PC-3 (cell line): ENCODE measurements around the gene TSFM. TPM values are rescaled to one million over a fixed set of nuclear protein-coding genes. Genes with fewer than 3 reads are reported as not detected.

Source experiments
- ATAC-seq: fragments of 200-7000 bp; cut with Tn5 transposase; 2 replicates; pipeline ENCODE4 v1.9.1; 2020; ENCODE audit warnings: mild to moderate bottlenecking, moderate library complexity
- BruUV-seq: library from RNA; stranded (reverse); fragments of 400-500 nt; replicated peaks from 2 replicates; lab custom pipeline; 2021; lab: Mats Ljungman, UMichigan
- CTCF ChIA-PET: fragments of 300-600 bp; sonication (Branson Sonifier 250); formaldehyde crosslinking; loops from one replicate; lab custom pipeline; 2022; ENCODE audit warnings: antibody characterized with exemption; lab: Charles Lee
- POLR2A ChIA-PET: fragments of 300-600 bp; sonication (Branson Sonifier 250); formaldehyde crosslinking; loops from one replicate; lab custom pipeline; 2022; ENCODE audit warnings: antibody characterized with exemption; ENCODE audit not compliant: unreplicated experiment; lab: Charles Lee
- DNase-seq: peaks from one replicate; pipeline ENCODE4 v3.0.0-alpha.2; 2015
- H2AFZ ChIP-seq: fragments of 300-600 bp; sonication (generic); 2 replicates; pipeline ENCODE4 v1.6.0; 2016; ENCODE audit warnings: antibody characterized with exemption, low read length
- H3F3A ChIP-seq: fragments of 300-600 bp; sonication (generic); one replicate; pipeline ENCODE4 v1.6.0; 2017; ENCODE audit warnings: antibody characterized with exemption, low read length, control low read depth, mild to moderate bottlenecking; ENCODE audit not compliant: unreplicated experiment
- H3K27ac ChIP-seq: fragments of 300-600 bp; sonication (generic); 2 replicates; pipeline ENCODE4 v1.5.1; 2016; ENCODE audit warnings: mild to moderate bottlenecking, low read length
- H3K27me3 ChIP-seq: fragments of 300-600 bp; sonication (generic); 2 replicates; pipeline ENCODE4 v1.6.1; 2016; ENCODE audit warnings: low read length, mixed read lengths
- H3K36me3 ChIP-seq: fragments of 300-600 bp; sonication (generic); 2 replicates; pipeline ENCODE4 v1.6.1; 2016; ENCODE audit warnings: low read depth, mixed run types, low read length, mixed read lengths
- H3K4me1 ChIP-seq: fragments of 300-600 bp; sonication (generic); 2 replicates; pipeline ENCODE4 v1.5.1; 2016; ENCODE audit warnings: low read length; ENCODE audit not compliant: insufficient read depth
- H3K4me2 ChIP-seq: fragments of 300-600 bp; sonication (generic); 2 replicates; pipeline ENCODE4 v1.6.0; 2016; ENCODE audit warnings: low read length
- H3K4me3 ChIP-seq: fragments of 300-600 bp; sonication (generic); 2 replicates; pipeline ENCODE4 v1.5.1; 2016; ENCODE audit warnings: mild to moderate bottlenecking, low read length, mixed read lengths
- H3K79me2 ChIP-seq: fragments of 300-600 bp; sonication (generic); 2 replicates; pipeline ENCODE4 v1.6.1; 2017; ENCODE audit warnings: low read length, mixed read lengths
- H3K9ac ChIP-seq: fragments of 300-600 bp; sonication (generic); 2 replicates; pipeline ENCODE4 v1.6.0; 2016; ENCODE audit warnings: mild to moderate bottlenecking, low read length
- H3K9me2 ChIP-seq: fragments of 300-600 bp; sonication (generic); replicated peaks from 2 replicates; pipeline ENCODE4 v1.6.1; 2016; ENCODE audit warnings: mixed run types, low read length, mixed read lengths
- H3K9me3 ChIP-seq: fragments of 300-600 bp; sonication (generic); 2 replicates; pipeline ENCODE4 v1.6.1; 2016; ENCODE audit warnings: low read length, mixed read lengths
- H4K20me1 ChIP-seq: fragments of 300-600 bp; sonication (generic); 2 replicates; pipeline ENCODE4 v1.6.1; 2016; ENCODE audit warnings: low read length, mixed read lengths
- CTCF ChIP-seq: fragments of 300-600 bp; sonication (generic); conservative IDR thresholded peaks from 2 replicates; pipeline ENCODE4 v1.5.1; 2017; ENCODE audit warnings: antibody characterized with exemption, low read depth, mild to moderate bottlenecking, low read length
- EZH2 ChIP-seq: fragments of 300-600 bp; sonication (generic); IDR thresholded peaks from one replicate; pipeline ENCODE4 v1.6.1; 2017; ENCODE audit warnings: antibody characterized with exemption, mild to moderate bottlenecking, low read length; ENCODE audit not compliant: unreplicated experiment
- EZH2phosphoT487 ChIP-seq: fragments of 300-600 bp; sonication (generic); IDR thresholded peaks from 2 replicates; pipeline ENCODE4 v1.6.1; 2018; ENCODE audit warnings: mild to moderate bottlenecking, antibody characterized with exemption, low read length, borderline replicate concordance
- intact Hi-C: fragments of 100-400 bp; cut with micrococcal nuclease; formaldehyde crosslinking; loops from 2 replicates; pipeline ENCODE4 v1.9.0; 2023
- total RNA-seq: library from RNA; depleted of rRNA; stranded (reverse); fragments of >200 nt; gene quantifications from 2 replicates; pipeline ENCODE4 v1.2.3, GENCODE V29; 2014

TSFM gene
- total RNA-seq, 1 experiment from 2014 or later: 63.0 TPM

- CTCF ChIA-PET: no interaction called here
Measured at GRCh38 chr12:57806677-57807076, 24.1 kb downstream of the TSFM start.

GRCh38 chr12:57807285-57807684, 24.7 kb downstream of the TSFM start:
- Histone ChIP-seq H4K20me1 (no peaks in the 10 kb centered on the region), H3K79me2 (no peaks in the 10 kb centered on the region), H3K27ac (no peak overlapping the region), H3K4me3 (no peak overlapping the region), H2AFZ (no peak overlapping the region), H3K4me2 (no peak overlapping the region), H3K9me3 (no peaks in the 10 kb centered on the region), H3F3A (no peaks in the 10 kb centered on the region), H3K9me2 (no peaks in the 10 kb centered on the region), H3K36me3 (no peaks in the 10 kb centered on the region), H3K9ac (no peak overlapping the region), H3K27me3 (no peaks in the 10 kb centered on the region), H3K4me1 (peaks cover 11% of the 10 kb centered on the region)
- intact Hi-C loops: no loop called here
- ChIA-PET POLR2A (no interaction called here), CTCF (no interaction called here)
- no peak for ATAC-seq
- DNase-seq: no peak
- no TSS peak for BruUV-seq
- TF ChIP-seq EZH2: no peak
- no peak for TF ChIP-seq EZH2phosphoT487
- no peak for TF ChIP-seq CTCF

More at GRCh38 chr12:57806677-57807076, 24.1 kb downstream of the TSFM start:
- H3K27me3 ChIP-seq: no peaks in the 10 kb centered on the region
- H3K4me1 ChIP-seq: peaks cover 11% of the 10 kb centered on the region
- H3K79me2 ChIP-seq: no peaks in the 10 kb centered on the region
- H3K4me2 ChIP-seq: no peak overlapping the region
- H3F3A ChIP-seq: no peaks in the 10 kb centered on the region
- H3K9me3 ChIP-seq: no peaks in the 10 kb centered on the region
- H3K4me3 ChIP-seq: no peak overlapping the region
- H2AFZ ChIP-seq: no peak overlapping the region
- BruUV-seq: no TSS peak
- TF ChIP-seq EZH2 (no peak), EZH2phosphoT487 (no peak), CTCF (no peak)
- intact Hi-C loops: no loop called here
- no peak overlapping the region for H3K9ac ChIP-seq
- no peak overlapping the region for H3K27ac ChIP-seq
- H4K20me1 ChIP-seq: no peaks in the 10 kb centered on the region
- no peak for DNase-seq
- ATAC-seq: no peak
- POLR2A ChIA-PET: no interaction called here
- H3K36me3 ChIP-seq: no peaks in the 10 kb centered on the region
- no peaks in the 10 kb centered on the region for H3K9me2 ChIP-seq

- H3K9me2 ChIP-seq: no peaks in the 10 kb centered on the region
- H2AFZ ChIP-seq: no peak overlapping the region
- H3K9ac ChIP-seq: no peak overlapping the region
- TF ChIP-seq EZH2phosphoT487 (no peak), EZH2 (no peak), CTCF (no peak)
- DNase-seq (no peak), ATAC-seq (no peak)
- H3F3A ChIP-seq: no peaks in the 10 kb centered on the region
- H3K4me1 ChIP-seq: peaks cover 11% of the 10 kb centered on the region
- no peak overlapping the region for H3K27ac ChIP-seq
- no TSS peak for BruUV-seq
- ChIA-PET CTCF (no interaction called here), POLR2A (no interaction called here)
- no peaks in the 10 kb centered on the region for H3K9me3 ChIP-seq
- no peaks in the 10 kb centered on the region for H3K79me2 ChIP-seq
- no peaks in the 10 kb centered on the region for H4K20me1 ChIP-seq
- H3K27me3 ChIP-seq: no peaks in the 10 kb centered on the region
- H3K4me2 ChIP-seq: no peak overlapping the region
- no peak overlapping the region for H3K4me3 ChIP-seq
- intact Hi-C loops: no loop called here
- H3K36me3 ChIP-seq: no peaks in the 10 kb centered on the region
Measured at GRCh38 chr12:57808351-57808750, 25.8 kb downstream of the TSFM start.
